ENCODE results near the gene RBM33.

DNA sequence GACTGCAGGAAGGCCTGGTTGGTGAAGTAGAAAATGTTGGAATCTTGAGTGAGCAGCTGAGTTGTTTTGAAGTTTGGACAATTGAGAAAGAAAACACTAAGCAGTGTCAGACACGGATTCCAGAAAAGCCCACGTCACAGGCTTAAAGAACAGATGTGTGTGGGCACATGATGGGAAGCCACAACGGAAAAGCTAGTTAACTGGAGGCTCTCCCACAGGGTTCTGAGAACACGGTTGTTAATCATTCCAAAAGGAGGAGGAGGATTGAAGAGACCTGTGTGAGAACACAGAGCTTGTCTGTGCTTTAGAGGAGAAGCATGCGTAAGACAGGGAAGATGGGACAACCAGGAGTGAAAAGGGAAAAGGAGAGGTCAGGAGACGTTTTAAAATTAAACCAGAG, 125.2 kb downstream of the RBM33 start:
- TF ChIP-seq, protein P1, sequence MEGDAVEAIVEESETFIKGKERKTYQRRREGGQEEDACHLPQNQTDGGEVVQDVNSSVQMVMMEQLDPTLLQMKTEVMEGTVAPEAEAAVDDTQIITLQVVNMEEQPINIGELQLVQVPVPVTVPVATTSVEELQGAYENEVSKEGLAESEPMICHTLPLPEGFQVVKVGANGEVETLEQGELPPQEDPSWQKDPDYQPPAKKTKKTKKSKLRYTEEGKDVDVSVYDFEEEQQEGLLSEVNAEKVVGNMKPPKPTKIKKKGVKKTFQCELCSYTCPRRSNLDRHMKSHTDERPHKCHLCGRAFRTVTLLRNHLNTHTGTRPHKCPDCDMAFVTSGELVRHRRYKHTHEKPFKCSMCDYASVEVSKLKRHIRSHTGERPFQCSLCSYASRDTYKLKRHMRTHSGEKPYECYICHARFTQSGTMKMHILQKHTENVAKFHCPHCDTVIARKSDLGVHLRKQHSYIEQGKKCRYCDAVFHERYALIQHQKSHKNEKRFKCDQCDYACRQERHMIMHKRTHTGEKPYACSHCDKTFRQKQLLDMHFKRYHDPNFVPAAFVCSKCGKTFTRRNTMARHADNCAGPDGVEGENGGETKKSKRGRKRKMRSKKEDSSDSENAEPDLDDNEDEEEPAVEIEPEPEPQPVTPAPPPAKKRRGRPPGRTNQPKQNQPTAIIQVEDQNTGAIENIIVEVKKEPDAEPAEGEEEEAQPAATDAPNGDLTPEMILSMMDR (IDR thresholded peaks at IDR 0.05) = no peak
- no peak for TF ChIP-seq POLR2A (IDR thresholded peaks at IDR 0.05)

All from thyroid gland (tissue), 4 donors.